Gastrocnemius medialis (tissue), 4 donors: ENCODE measurements around the gene ITGA2B. TPM values are rescaled to one million over a fixed set of nuclear protein-coding genes. Genes with fewer than 3 reads are reported as not detected.

Source experiments
- ATAC-seq, 2 donors: fragments of 150-250 bp; one replicate each; pipeline ENCODE4 v1.9.1; 2016
- DNase-seq, 2 donors: peaks; one replicate each; pipeline ENCODE4 v3.0.0-alpha.2; 2019
- H3K27ac ChIP-seq, 4 donors: fragments of 200-600 bp; sonication (generic); 1 replicate in 1 of 4; 2 replicates in 3 of 4; pipeline ENCODE4 v1.5.1; 2016 to 2018; ENCODE audit warnings: mild to moderate bottlenecking in 2 of 4, moderate library complexity in 1 of 4
- H3K27me3 ChIP-seq, 3 donors: fragments of 200-600 bp; sonication (generic) in 2 of 3; 1 replicate in 1 of 3; 2 replicates in 2 of 3; pipeline versions ENCODE4 v1.5.1 to v1.6.0; 2016 to 2019; ENCODE audit warnings: mild to moderate bottlenecking in 1 of 3, moderate library complexity in 1 of 3
- H3K36me3 ChIP-seq, 2 donors: fragments of 200-600 bp; sonication (generic) in 1 of 2; one replicate each; pipeline ENCODE4 v1.5.1; 2017 to 2018
- H3K4me1 ChIP-seq, 2 donors: fragments of 200-600 bp; sonication (generic) in 1 of 2; one replicate each; pipeline ENCODE4 v1.5.1; 2016 to 2017; ENCODE audit warnings: mild to moderate bottlenecking in 2 of 2
- H3K4me3 ChIP-seq, 4 donors: fragments of 200-600 bp; sonication (generic) in 3 of 4; 1 replicate in 1 of 4; 2 replicates in 3 of 4; pipeline ENCODE4 v1.5.1; 2016 to 2019; ENCODE audit warnings: mild to moderate bottlenecking in 2 of 4
- H3K9me3 ChIP-seq, 3 donors: fragments of 200-600 bp; sonication (generic) in 2 of 3; 1 replicate in 1 of 3; 2 replicates in 2 of 3; pipeline ENCODE4 v1.5.1; 2016 to 2019
- POLR2A ChIP-seq, 2 donors: fragments of 450-650 bp; IDR thresholded peaks; one replicate each; pipeline ENCODE4 v1.6.1; 2017; ENCODE audit warnings: antibody characterized with exemption in 2 of 2, mild to moderate bottlenecking in 2 of 2, moderate library complexity in 2 of 2
- in situ Hi-C, 4 donors: fragments of 200-750 bp; cut with MboI; loops; one replicate each; pipeline versions ENCODE4 v1.15.0 to v1.8.0; 2017; ENCODE audit warnings: low sequenced_read_pairs in 4 of 4
- intact Hi-C: fragments of 100-400 bp; cut with DNase I; formaldehyde crosslinking; loops from one replicate; pipeline ENCODE4 v1.15.1; 2023; ENCODE audit warnings: low total_unique reads
- total RNA-seq, 4 donors: library from RNA; depleted of rRNA; stranded (reverse); fragments of >200 nt; gene quantifications; one replicate each; pipeline versions ENCODE4 v1.1.0 to v1.2.3, GENCODE V29; 2016
- TF ChIP-seq, protein P1 (sequence below), 5 experiments: fragments of 450-650 bp in 3 of 5; fragments of 200-600 bp in 2 of 5; sonication (generic) in 2 of 5; IDR thresholded peaks in 4 of 5; conservative IDR thresholded peaks in 1 of 5; 1 replicate in 4 of 5; 2 replicates in 1 of 5; pipeline ENCODE4 v1.5.1; 2016 to 2019; ENCODE audit warnings: antibody characterized with exemption in 5 of 5, mild to moderate bottlenecking in 3 of 5, moderate library complexity in 3 of 5

ITGA2B gene
- total RNA-seq, 4 donors from 2014 or later: 0.33 TPM; not detected in 3

DNA sequence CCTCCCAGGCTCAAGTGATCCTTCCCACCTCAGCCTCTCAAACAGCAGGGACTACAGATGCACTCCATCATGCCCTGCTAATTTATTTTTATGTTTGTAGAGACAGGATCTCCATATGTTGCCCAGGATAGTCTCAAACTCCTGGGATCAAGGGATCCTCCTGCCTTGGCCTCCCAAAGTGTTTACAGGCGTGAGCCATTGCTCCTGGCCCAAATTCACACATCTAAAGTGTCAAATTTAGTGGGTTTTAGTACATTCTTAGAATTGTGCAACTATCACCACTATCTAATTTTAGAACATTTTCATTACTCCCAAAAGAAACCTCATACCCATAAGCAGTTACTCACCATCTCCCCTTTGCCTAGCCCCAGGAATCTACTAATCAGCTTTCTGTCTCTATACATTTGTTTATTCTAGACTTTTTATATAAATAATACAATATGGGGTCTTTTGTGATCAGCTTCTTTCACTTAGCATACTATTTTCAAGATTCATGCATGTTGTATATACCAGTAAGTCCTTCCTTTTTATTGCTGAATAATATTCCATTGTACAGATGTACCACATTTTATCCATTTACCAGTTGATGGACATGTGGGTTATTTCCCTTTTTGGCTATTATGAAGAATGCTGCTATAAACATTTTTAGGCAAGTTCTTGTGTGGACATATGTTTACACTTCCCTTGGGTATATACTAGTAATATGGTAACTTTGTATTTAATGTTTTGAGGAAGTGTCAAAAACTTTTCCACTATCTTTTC is 25.1 kb upstream of the ITGA2B start:
- intact Hi-C loops: loop anchor here (5.0 kb wide), 1 partner anchor 63 kb away; no protein-coding TSS in a partner anchor

DNA sequence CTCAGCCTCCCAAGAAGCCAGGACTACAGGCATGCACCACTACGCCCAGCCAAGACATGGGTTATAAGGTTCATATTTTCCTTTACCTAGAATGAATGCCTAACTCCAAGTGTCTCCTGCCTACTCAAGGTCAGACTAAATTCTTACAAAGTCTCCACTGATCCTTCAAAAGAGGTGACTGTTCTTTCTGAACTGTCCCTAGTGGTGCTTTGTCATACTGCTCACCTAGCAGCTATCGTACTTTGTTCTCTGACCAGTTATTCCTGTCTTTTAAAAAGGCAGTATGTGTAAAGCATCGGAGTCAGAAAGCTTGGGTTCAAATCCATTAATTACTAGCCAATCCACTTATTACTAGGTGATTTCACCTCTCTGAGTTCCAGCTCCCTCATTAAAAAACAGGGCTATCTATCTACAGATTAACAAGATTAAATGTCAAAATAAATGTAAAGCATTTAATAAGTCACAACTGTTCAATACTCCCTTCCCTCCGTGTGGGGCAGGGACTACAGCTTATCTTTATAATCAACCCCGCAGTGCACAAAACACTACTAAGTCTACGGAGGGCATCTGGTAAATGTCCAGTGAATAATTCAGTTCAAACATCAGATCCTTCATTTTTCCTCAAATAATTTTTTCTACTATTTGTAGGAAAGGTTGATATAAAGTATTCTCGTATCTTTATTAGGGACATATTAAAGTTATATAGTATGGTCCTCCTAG is 20.0 kb upstream of the ITGA2B start:
- H3K27me3 ChIP-seq: no peaks in the 10 kb centered on the region
- intact Hi-C loops: no loop called here
- no peak for DNase-seq
- H3K4me1 ChIP-seq: no peaks in the 10 kb centered on the region
- ATAC-seq: no peak
- H3K4me3 ChIP-seq: no peak overlapping the region
- no peaks in the 10 kb centered on the region for H3K9me3 ChIP-seq
- in situ Hi-C loops: loop anchor here (10.0 kb wide), 3 partner anchors 85 to 105 kb away; partner anchors contain the start of gene GPATCH8 (in 1 of the 4)
- no peak overlapping the region for H3K27ac ChIP-seq
- TF ChIP-seq, protein P1, sequence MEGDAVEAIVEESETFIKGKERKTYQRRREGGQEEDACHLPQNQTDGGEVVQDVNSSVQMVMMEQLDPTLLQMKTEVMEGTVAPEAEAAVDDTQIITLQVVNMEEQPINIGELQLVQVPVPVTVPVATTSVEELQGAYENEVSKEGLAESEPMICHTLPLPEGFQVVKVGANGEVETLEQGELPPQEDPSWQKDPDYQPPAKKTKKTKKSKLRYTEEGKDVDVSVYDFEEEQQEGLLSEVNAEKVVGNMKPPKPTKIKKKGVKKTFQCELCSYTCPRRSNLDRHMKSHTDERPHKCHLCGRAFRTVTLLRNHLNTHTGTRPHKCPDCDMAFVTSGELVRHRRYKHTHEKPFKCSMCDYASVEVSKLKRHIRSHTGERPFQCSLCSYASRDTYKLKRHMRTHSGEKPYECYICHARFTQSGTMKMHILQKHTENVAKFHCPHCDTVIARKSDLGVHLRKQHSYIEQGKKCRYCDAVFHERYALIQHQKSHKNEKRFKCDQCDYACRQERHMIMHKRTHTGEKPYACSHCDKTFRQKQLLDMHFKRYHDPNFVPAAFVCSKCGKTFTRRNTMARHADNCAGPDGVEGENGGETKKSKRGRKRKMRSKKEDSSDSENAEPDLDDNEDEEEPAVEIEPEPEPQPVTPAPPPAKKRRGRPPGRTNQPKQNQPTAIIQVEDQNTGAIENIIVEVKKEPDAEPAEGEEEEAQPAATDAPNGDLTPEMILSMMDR (IDR thresholded peaks at IDR 0.05 in 4 of 5, conservative IDR thresholded peaks at IDR 0.05 in 1 of 5): no peak
- no peak for TF ChIP-seq POLR2A (IDR thresholded peaks at IDR 0.05)
- peaks cover 0 to 16% of the 10 kb centered on the region in 2 donors for H3K36me3 ChIP-seq

More for the DNA sequence above, 25.1 kb upstream of the ITGA2B start:
- ATAC-seq (no peak), DNase-seq (no peak)
- Histone ChIP-seq H3K4me1 (peaks cover 4 to 12% of the 10 kb centered on the region in 2 donors), H3K27me3 (no peaks in the 10 kb centered on the region), H3K9me3 (no peaks in the 10 kb centered on the region), H3K27ac (peak overlapping the region in 1 of 4 donors; percentile 1), H3K36me3 (peaks cover 0 to 20% of the 10 kb centered on the region in 2 donors), H3K4me3 (no peak overlapping the region)
- TF ChIP-seq POLR2A (IDR thresholded peaks at IDR 0.05): no peak
- TF ChIP-seq, protein P1 (IDR thresholded peaks at IDR 0.05 in 4 of 5, conservative IDR thresholded peaks at IDR 0.05 in 1 of 5): no peak
- in situ Hi-C loops: loop anchor here in 1 of 4 donors (10.0 kb wide), 1 partner anchor 90 kb away; the partner anchor contains the start of gene GPATCH8

DNA sequence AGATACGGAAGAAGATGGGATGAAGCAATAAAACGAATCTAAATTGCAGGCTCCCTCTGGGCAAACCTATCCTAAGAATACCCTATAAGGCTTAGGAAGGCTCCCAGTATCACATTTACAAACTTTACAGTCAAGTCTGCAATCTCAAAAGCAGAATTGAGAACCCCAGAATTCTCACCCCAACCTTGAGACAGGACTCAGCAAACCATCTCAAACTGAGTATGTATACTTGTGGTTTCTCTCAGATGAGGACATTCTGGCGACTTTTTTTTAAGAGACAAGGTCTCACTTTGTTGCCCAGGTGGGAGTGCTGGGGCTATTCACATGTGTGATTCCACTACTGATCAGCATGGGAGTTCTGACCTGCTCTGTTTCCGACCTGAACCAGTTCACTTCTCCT is 19.3 kb upstream of the ITGA2B start:
- intact Hi-C loops (no loop called here), in situ Hi-C loops (loop anchor here in 3 of 4 donors (10.0 kb wide), 2 partner anchors 86 to 106 kb away; no protein-coding TSS in a partner anchor)
- ATAC-seq: no peak
- H3K4me1 ChIP-seq: no peaks in the 10 kb centered on the region
- H3K9me3 ChIP-seq: no peaks in the 10 kb centered on the region
- TF ChIP-seq, protein P1 (IDR thresholded peaks at IDR 0.05 in 4 of 5, conservative IDR thresholded peaks at IDR 0.05 in 1 of 5): no peak
- TF ChIP-seq POLR2A (IDR thresholded peaks at IDR 0.05): no peak
- no peak for DNase-seq
- H3K27ac ChIP-seq: no peak overlapping the region
- no peak overlapping the region for H3K4me3 ChIP-seq
- no peaks in the 10 kb centered on the region for H3K27me3 ChIP-seq
- H3K36me3 ChIP-seq: peaks cover 5 to 23% of the 10 kb centered on the region in 2 donors

DNA sequence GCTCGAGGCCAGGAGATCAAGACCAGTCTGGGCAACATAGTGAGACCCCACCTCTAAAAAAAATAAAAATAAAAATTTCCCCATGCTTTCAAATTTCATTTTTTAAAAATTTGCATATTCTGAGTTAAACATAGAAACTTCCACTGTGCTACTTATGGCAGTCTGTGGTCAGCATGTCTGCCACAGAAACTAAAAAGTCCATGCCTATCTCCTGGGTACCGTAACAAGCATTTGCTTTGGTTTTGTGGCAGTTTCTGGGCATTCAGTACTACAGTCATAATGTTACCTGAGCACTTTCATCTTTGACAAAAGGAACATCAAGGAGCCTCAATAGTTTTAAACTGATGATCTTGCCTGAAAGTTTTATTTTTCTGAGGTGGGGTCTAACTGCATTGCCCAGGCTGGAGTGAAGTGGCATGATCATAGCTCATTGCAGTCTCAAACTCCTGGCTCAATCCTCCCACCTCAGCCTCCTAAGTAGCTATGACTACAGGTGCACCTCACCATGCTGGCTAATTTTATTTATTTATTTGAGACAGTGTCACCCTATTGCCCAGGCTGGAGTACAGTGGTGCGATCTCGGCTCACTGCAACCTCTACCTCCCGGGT is 13.2 kb upstream of the ITGA2B start:
- intact Hi-C loops (loop anchor here (5.0 kb wide), 1 partner anchor 100 kb away; the partner anchor contains the start of gene GPATCH8), in situ Hi-C loops (loop anchor here in 3 of 4 donors (5.0 to 10.0 kb wide), 3 partner anchors 92 to 120 kb away; no protein-coding TSS in a partner anchor)
- no peak for TF ChIP-seq POLR2A (IDR thresholded peaks at IDR 0.05)
- TF ChIP-seq, protein P1 (IDR thresholded peaks at IDR 0.05 in 4 of 5, conservative IDR thresholded peaks at IDR 0.05 in 1 of 5): no peak
- no peaks in the 10 kb centered on the region for H3K9me3 ChIP-seq
- no peak overlapping the region for H3K27ac ChIP-seq
- H3K36me3 ChIP-seq: peaks cover 6 to 76% of the 10 kb centered on the region in 2 donors
- no peaks in the 10 kb centered on the region for H3K4me1 ChIP-seq
- DNase-seq: no peak
- ATAC-seq: no peak
- H3K27me3 ChIP-seq: no peaks in the 10 kb centered on the region
- H3K4me3 ChIP-seq: no peak overlapping the region
